HepG2 (cell line): Measurements from ENCODE around the gene TRIM2. TPM values are rescaled to one million over a fixed set of nuclear protein-coding genes. Genes with fewer than 3 reads are reported as not detected.

Source experiments
- ATAC-seq: fragments of 200-7000 bp; cut with Tn5 transposase; 3 replicates; pipeline ENCODE4 v1.9.1; 2020; ENCODE audit warnings: mild to moderate bottlenecking, moderate library complexity
- BruUV-seq: library from RNA; stranded (reverse); fragments of 400-500 nt; replicated peaks from 2 replicates; lab custom pipeline; 2021; lab: Mats Ljungman, UMichigan
- CTCF ChIA-PET: fragments of 300-600 bp; formaldehyde crosslinking; extraction: SDS; loops from one replicate; lab custom pipeline; 2021; ENCODE audit warnings: low total read pairs, inconsistent platforms, low intra/inter-chr PET ratio; lab: Yijun Ruan, JAX
- POLR2A ChIA-PET: fragments of 350-600 bp; sonication (Branson Sonifier 250); formaldehyde crosslinking; loops from one replicate; lab custom pipeline; 2020; ENCODE audit warnings: antibody characterized with exemption, inconsistent platforms; lab: Yijun Ruan, JAX
- DNase-seq: peaks from one replicate; pipeline ENCODE4 v3.0.0-alpha.2; 2015; ENCODE audit warnings: low spot score
- FAIRE-seq: peaks from 3 replicates; lab custom pipeline; 2011; peaks lifted over from hg19 to GRCh38; lab: Jason Lieb, UNC
- H2AFZ ChIP-seq: one replicate; pipeline ENCODE4 v1.6.1; 2011; ENCODE audit warnings: low read length, inconsistent platforms
- H3K27ac ChIP-seq: fragments of 300-600 bp; 3 replicates; pipeline ENCODE4 v1.8.0; 2011; ENCODE audit warnings: mixed run types, mild to moderate bottlenecking, mixed read lengths, low read length, inconsistent platforms; ENCODE audit not compliant: insufficient read depth; ENCODE audit errors: extremely low read length
- H3K27me3 ChIP-seq, 2 experiments: fragments of 200-600 bp in 1 of 2; 2 replicates in 1 of 2; 3 replicates in 1 of 2; pipeline versions ENCODE4 v1.6.0 to v1.8.0; 2011; ENCODE audit warnings: low read length in 2 of 2, mild to moderate bottlenecking in 2 of 2, moderate library complexity in 2 of 2, inconsistent platforms in 1 of 2; ENCODE audit not compliant: insufficient read depth in 2 of 2, control insufficient read depth in 1 of 2
- H3K36me3 ChIP-seq, 2 experiments: fragments of 200-600 bp in 1 of 2; replicated peaks in 1 of 2; 2 replicates in 1 of 2; 3 replicates in 1 of 2; pipeline versions ENCODE4 v1.5.1 to v1.8.0; 2011; ENCODE audit warnings: low read length in 2 of 2, inconsistent platforms in 1 of 2; ENCODE audit not compliant: insufficient read depth in 2 of 2, control insufficient read depth in 1 of 2
- H3K4me1 ChIP-seq: 2 replicates; pipeline ENCODE4 v1.5.1; 2012; ENCODE audit warnings: low read length, inconsistent platforms; ENCODE audit not compliant: insufficient read depth
- H3K4me2 ChIP-seq: 2 replicates; pipeline ENCODE4 v1.6.0; 2011; ENCODE audit warnings: low read depth, low read length, inconsistent platforms
- H3K4me3 ChIP-seq, 3 experiments: fragments of 200-600 bp in 1 of 3; sonication (generic), shearing (Covaris generic) in 1 of 3; replicated peaks in 1 of 3; 2 replicates each; pipeline ENCODE4 v1.5.1; 2011 to 2016; ENCODE audit warnings: low read length in 3 of 3, inconsistent platforms in 2 of 3, low read depth in 2 of 3, mild to moderate bottlenecking in 2 of 3, control low read depth in 1 of 3, mixed read lengths in 1 of 3; ENCODE audit not compliant: insufficient read depth in 1 of 3
- H3K79me2 ChIP-seq: one replicate; pipeline ENCODE4 v1.6.1; 2011; ENCODE audit warnings: low read length, inconsistent platforms; ENCODE audit not compliant: insufficient read depth
- H3K9ac ChIP-seq: 2 replicates; pipeline ENCODE4 v1.6.0; 2011; ENCODE audit warnings: mild to moderate bottlenecking, low read depth, low read length, inconsistent platforms; ENCODE audit not compliant: insufficient read depth
- H3K9me3 ChIP-seq: 2 replicates; pipeline ENCODE4 v1.5.1; 2012; ENCODE audit warnings: mild to moderate bottlenecking, low read length
- H4K20me1 ChIP-seq: 2 replicates; pipeline ENCODE4 v1.6.0; 2011; ENCODE audit warnings: inconsistent platforms, mild to moderate bottlenecking, low read length, moderate library complexity; ENCODE audit not compliant: insufficient read depth
- AKAP8 ChIP-seq: sonication (generic); formaldehyde crosslinking; IDR thresholded peaks from 2 replicates; pipeline ENCODE4 v1.5.1; 2020; ENCODE audit warnings: mild to moderate bottlenecking, missing genetic modification reagents
- FOXA3 ChIP-seq: IDR thresholded peaks from 2 replicates; pipeline ENCODE4 v1.6.1; 2016; ENCODE audit warnings: missing genetic modification reagents, missing compliant biosample characterization
- MIER2 ChIP-seq: IDR thresholded peaks from 2 replicates; pipeline ENCODE4 v1.6.1; 2016; ENCODE audit warnings: missing biosample characterization, missing genetic modification reagents
- NRL ChIP-seq: sonication (generic); formaldehyde crosslinking; IDR thresholded peaks from 2 replicates; pipeline ENCODE4 v1.5.0; 2020; ENCODE audit warnings: missing genetic modification reagents, mild to moderate bottlenecking, moderate library complexity, borderline replicate concordance
- POLR2A ChIP-seq, 2 experiments: IDR thresholded peaks; 2 replicates each; pipeline ENCODE4 v1.6.1; 2011; ENCODE audit warnings: low read depth in 2 of 2, low read length in 2 of 2, mild to moderate bottlenecking in 1 of 2, moderate library complexity in 1 of 2; ENCODE audit not compliant: insufficient read depth in 1 of 2
- RFX3 ChIP-seq: IDR thresholded peaks from 2 replicates; pipeline ENCODE4 v1.6.1; 2016; ENCODE audit warnings: missing biosample characterization, missing genetic modification reagents
- SP140L ChIP-seq: sonication (generic); formaldehyde crosslinking; IDR thresholded peaks from 2 replicates; pipeline ENCODE4 v1.4.0; 2020; ENCODE audit warnings: missing genetic modification reagents, borderline replicate concordance
- ZBTB38 ChIP-seq: sonication (generic); formaldehyde crosslinking; IDR thresholded peaks from 2 replicates; pipeline ENCODE4 v1.5.1; 2020; ENCODE audit warnings: mild to moderate bottlenecking, missing genetic modification reagents
- ZBTB7A ChIP-seq: sonication (generic); formaldehyde crosslinking; IDR thresholded peaks from 2 replicates; pipeline ENCODE4 v1.8.0; 2022; ENCODE audit warnings: mild to moderate bottlenecking, missing genetic modification reagents
- ZKSCAN8 ChIP-seq: IDR thresholded peaks from 2 replicates; pipeline ENCODE4 v1.6.1; 2016; ENCODE audit warnings: borderline replicate concordance, missing genetic modification reagents, missing compliant biosample characterization
- ZNF205 ChIP-seq: IDR thresholded peaks from 2 replicates; pipeline ENCODE4 v1.6.1; 2018; ENCODE audit warnings: missing biosample characterization, missing genetic modification reagents
- ZNF317 ChIP-seq: sonication (generic); formaldehyde crosslinking; IDR thresholded peaks from 2 replicates; pipeline ENCODE4 v1.5.0; 2020; ENCODE audit warnings: mild to moderate bottlenecking, missing genetic modification reagents
- ZNF883 ChIP-seq: sonication (generic); formaldehyde crosslinking; IDR thresholded peaks from 2 replicates; pipeline ENCODE4 v1.5.1; 2020; ENCODE audit warnings: mild to moderate bottlenecking, missing genetic modification reagents; ENCODE audit errors: not compliant biosample characterization
- WGBS: methylation state at CpG from one replicate; pipeline ENCODE4 v1.1.6; 2017; ENCODE audit warnings: low lambda C conversion rate; 5-methylcytosine and 5-hydroxymethylcytosine counted together
- in situ Hi-C: cut with HindIII; loops from 2 replicates; pipeline ENCODE4 v1.10.0; 2017; ENCODE audit warnings: low pct_unique_long_range_greater_than_20kb; ENCODE audit not compliant: extremely low pct_ligation_motif_present
- intact Hi-C: fragments of 100-400 bp; cut with micrococcal nuclease; formaldehyde crosslinking; loops from one replicate; pipeline ENCODE4 v1.10.0; 2022; ENCODE audit not compliant: unreplicated experiment
- polyA plus RNA-seq, 8 experiments: library from polyadenylated mRNA; depleted of rRNA in 3 of 8; stranded (reverse) in 7 of 8; unstranded in 1 of 8; fragments of >200 nt; fragmentation: Illumina TruSeq in 4 of 8; extraction: Trizol in 4 of 8; gene quantifications; 2 replicates each; pipeline versions ENCODE4 v1.2.1 to v1.2.3, GENCODE V29; 2011 to 2016; ENCODE audit warnings: low read depth in 4 of 8, missing spikeins in 1 of 8, mixed read lengths in 1 of 8; ENCODE audit not compliant: insufficient read depth in 1 of 8
- total RNA-seq, 5 experiments: library from RNA; depleted of rRNA; stranded (reverse); fragments of >200 nt; fragmentation: Illumina TruSeq; extraction: Trizol; gene quantifications; 2 replicates each; pipeline ENCODE4 v1.2.3, GENCODE V29; 2016; ENCODE audit warnings: low read depth in 1 of 5
- TF ChIP-seq, protein P1 (sequence below): IDR thresholded peaks from 2 replicates; pipeline ENCODE4 v1.6.1; 2016; ENCODE audit warnings: missing genetic modification reagents, missing compliant biosample characterization
- TF ChIP-seq, protein P2 (sequence below): sonication (generic); formaldehyde crosslinking; IDR thresholded peaks from 2 replicates; pipeline ENCODE4 v1.4.0; 2020; ENCODE audit warnings: missing genetic modification reagents, borderline replicate concordance

Gene TRIM2
- total and polyA plus RNA-seq, 2 of the 13 experiments (the other 11 are each of a cell fraction or from before 2014, with no cell fraction given): 2.1 to 4.2 TPM

DNA sequence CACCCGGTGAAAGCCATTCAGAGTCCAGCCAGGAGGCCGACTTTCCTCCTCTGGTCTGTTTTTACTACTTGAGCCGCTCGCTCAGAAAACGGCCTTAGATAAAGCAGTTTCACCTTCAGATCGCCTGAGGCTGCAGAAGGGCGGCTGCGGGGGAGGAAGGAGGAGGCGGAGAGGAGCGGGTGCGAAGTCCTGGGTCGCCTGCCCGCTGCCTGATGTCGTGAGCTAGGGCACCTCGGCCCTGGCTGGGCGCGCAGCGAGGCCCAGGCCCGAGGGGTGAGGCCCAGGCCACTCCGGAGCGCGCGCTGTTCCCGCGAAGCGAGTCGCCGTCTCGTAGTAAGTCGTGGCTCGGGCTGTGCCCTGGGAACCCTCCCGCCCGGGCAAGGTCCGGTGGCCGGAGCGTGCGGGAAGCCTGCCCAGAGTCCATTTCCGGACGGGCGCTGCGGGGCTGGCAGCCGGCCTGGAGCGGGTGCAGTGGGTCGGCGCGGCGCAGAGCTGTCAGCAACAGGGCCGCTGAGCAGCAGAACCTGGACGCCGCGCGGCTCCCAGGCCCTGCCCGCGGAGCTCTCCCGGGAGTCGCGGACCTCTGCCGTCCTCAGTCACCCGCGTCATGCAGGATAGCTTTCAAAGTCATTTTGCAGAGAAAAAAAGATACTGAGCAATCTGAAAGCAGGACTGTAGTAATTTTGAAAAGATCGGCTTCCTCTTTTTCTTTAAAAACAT lies 18.6 kb downstream of the TRIM2 start (continued):
- TF ChIP-seq POLR2A (IDR thresholded peaks at IDR 0.05; ENCODE audit: insufficient read depth in 1 of 2, low read depth in 2 of 2, low read length in 2 of 2) (peak in 1 of 2 experiments; percentile 33; a peak in 1 of 4 replicates), FOXA3 (0 out of 2 replicates have a peak, but pooled peaks have one; percentile 28), NRL (CRISPR knock-in tag) (peak; percentile 90), ZNF883 (CRISPR knock-in tag) (peak; percentile 83), AKAP8 (CRISPR knock-in tag) (peak; percentile 28; the same call in 1 of the 2 replicates), ZNF205 (CRISPR knock-in tag) (peak; percentile 78; the same call in 1 of the 2 replicates), SP140L (CRISPR knock-in tag) (no peak)
- TF ChIP-seq, protein P1, sequence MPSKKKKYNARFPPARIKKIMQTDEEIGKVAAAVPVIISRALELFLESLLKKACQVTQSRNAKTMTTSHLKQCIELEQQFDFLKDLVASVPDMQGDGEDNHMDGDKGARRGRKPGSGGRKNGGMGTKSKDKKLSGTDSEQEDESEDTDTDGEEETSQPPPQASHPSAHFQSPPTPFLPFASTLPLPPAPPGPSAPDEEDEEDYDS (CRISPR knock-in tag): no peak

DNA sequence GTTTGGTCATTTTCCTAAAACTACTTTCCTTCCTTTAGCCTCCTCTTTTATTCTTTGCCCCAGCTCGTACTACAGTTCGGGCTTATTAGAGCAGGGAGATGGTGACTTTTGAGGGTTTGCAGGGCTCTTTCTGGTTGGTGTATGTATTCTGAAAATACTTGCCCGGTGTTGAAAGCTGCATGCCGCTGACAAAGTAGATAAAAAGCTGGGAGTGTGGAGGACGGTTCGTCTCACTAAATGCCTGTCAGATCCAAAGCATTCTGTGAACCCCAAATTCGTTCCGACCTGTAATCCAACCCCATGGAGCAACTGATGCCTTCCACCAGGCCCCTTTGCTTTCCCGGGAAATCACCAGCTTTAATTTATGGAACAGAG lies 19.2 kb downstream of the TRIM2 start:
- H3K4me3 ChIP-seq: peak overlapping the region; percentile 71 to 74 (median 72)
- ATAC-seq (peak; percentile 22), FAIRE-seq (no peak), DNase-seq (no peak)
- H3K9ac ChIP-seq: peak overlapping the region; percentile 69
- intact Hi-C loops: loop anchor here (2.0 kb wide), 1 partner anchor 15 kb away; no protein-coding TSS in a partner anchor
- no peaks in the 10 kb centered on the region for H3K79me2 ChIP-seq
- ChIA-PET POLR2A (interaction anchor here (1.0 kb wide), 1 partner anchor 19 kb away, joined by 3 read pairs; the partner anchor contains the start of gene TRIM2), CTCF (no interaction called here)
- H4K20me1 ChIP-seq: no peaks in the 10 kb centered on the region
- TF ChIP-seq ZBTB7A (CRISPR knock-in tag) (no peak), ZBTB38 (CRISPR knock-in tag) (no peak), MIER2 (CRISPR knock-in tag) (no peak), ZKSCAN8 (CRISPR knock-in tag) (no peak), RFX3 (CRISPR knock-in tag) (no peak), ZNF317 (CRISPR knock-in tag) (0 out of 2 replicates have a peak, but pooled peaks have one; percentile 2)
- TF ChIP-seq, protein P1 (CRISPR knock-in tag): no peak
- TF ChIP-seq, protein P2, sequence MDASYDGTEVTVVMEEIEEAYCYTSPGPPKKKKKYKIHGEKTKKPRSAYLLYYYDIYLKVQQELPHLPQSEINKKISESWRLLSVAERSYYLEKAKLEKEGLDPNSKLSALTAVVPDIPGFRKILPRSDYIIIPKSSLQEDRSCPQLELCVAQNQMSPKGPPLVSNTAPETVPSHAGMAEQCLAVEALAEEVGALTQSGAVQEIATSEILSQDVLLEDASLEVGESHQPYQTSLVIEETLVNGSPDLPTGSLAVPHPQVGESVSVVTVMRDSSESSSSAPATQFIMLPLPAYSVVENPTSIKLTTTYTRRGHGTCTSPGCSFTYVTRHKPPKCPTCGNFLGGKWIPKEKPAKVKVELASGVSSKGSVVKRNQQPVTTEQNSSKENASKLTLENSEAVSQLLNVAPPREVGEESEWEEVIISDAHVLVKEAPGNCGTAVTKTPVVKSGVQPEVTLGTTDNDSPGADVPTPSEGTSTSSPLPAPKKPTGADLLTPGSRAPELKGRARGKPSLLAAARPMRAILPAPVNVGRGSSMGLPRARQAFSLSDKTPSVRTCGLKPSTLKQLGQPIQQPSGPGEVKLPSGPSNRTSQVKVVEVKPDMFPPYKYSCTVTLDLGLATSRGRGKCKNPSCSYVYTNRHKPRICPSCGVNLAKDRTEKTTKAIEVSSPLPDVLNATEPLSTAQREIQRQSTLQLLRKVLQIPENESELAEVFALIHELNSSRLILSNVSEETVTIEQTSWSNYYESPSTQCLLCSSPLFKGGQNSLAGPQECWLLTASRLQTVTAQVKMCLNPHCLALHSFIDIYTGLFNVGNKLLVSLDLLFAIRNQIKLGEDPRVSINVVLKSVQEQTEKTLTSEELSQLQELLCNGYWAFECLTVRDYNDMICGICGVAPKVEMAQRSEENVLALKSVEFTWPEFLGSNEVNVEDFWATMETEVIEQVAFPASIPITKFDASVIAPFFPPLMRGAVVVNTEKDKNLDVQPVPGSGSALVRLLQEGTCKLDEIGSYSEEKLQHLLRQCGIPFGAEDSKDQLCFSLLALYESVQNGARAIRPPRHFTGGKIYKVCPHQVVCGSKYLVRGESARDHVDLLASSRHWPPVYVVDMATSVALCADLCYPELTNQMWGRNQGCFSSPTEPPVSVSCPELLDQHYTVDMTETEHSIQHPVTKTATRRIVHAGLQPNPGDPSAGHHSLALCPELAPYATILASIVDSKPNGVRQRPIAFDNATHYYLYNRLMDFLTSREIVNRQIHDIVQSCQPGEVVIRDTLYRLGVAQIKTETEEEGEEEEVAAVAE (CRISPR knock-in tag): no peak
- in situ Hi-C loops: no loop called here
- WGBS: 5% methylated on average over 9 of the region's 9 CpGs
- peaks cover 0 to 2% of the 10 kb centered on the region in 2 experiments; a peak in 1 of 5 replicates for H3K27me3 ChIP-seq
- BruUV-seq: no TSS peak
- no peaks in the 10 kb centered on the region for H3K9me3 ChIP-seq
- H3K36me3 ChIP-seq: no peaks in the 10 kb centered on the region
- peak overlapping the region; percentile 90 for H3K4me2 ChIP-seq
- peaks cover 32% of the 10 kb centered on the region for H3K4me1 ChIP-seq
- peak overlapping the region; percentile 62 for H3K27ac ChIP-seq
- peak overlapping the region; percentile 7 for H2AFZ ChIP-seq
